ENCODE results near the gene DLX4.

Gene DLX4

GRCh38 chr17:49968405-49969133 lies 421 bp upstream of the DLX4 start:
- peaks cover 12% of the 10 kb centered on the region for H3K4me1 ChIP-seq (ENCODE audit: insufficient read depth, low read length, poor library complexity, severe bottlenecking)
- H3K4me2 ChIP-seq (ENCODE audit: low read depth, low read length, poor library complexity, severe bottlenecking), result peak overlapping the region; percentile 96
- no peaks in the 10 kb centered on the region for H3K27me3 ChIP-seq (ENCODE audit: insufficient read depth, low read length, poor library complexity, severe bottlenecking)
- H3K79me2 ChIP-seq (ENCODE audit: insufficient read depth, low read length), result no peaks in the 10 kb centered on the region
- H2AFZ ChIP-seq (ENCODE audit: low read length), result peak overlapping the region; percentile 100
- peak overlapping the region; percentile 98 for H3K4me3 ChIP-seq (ENCODE audit: low read length, poor library complexity, severe bottlenecking)
- H3K9me3 ChIP-seq (ENCODE audit: insufficient read depth, low read depth, low read length), result no peaks in the 10 kb centered on the region
- TF ChIP-seq CTCF (conservative IDR thresholded peaks at IDR 0.05; ENCODE audit: low read length), result no peak
- no peaks in the 10 kb centered on the region for H3K9me2 ChIP-seq (replicated peaks; ENCODE audit: low read depth, low read length)
- H4K20me1 ChIP-seq (ENCODE audit: insufficient read depth, low read length, poor library complexity, severe bottlenecking), result no peaks in the 10 kb centered on the region
- peak overlapping the region; percentile 98 for H3K9ac ChIP-seq (ENCODE audit: low read depth, low read length, poor library complexity, severe bottlenecking)
- no peaks in the 10 kb centered on the region for H3F3A ChIP-seq (ENCODE audit: low read depth)
- H3K36me3 ChIP-seq (ENCODE audit: insufficient read depth, low read length), result no peaks in the 10 kb centered on the region

DNA sequence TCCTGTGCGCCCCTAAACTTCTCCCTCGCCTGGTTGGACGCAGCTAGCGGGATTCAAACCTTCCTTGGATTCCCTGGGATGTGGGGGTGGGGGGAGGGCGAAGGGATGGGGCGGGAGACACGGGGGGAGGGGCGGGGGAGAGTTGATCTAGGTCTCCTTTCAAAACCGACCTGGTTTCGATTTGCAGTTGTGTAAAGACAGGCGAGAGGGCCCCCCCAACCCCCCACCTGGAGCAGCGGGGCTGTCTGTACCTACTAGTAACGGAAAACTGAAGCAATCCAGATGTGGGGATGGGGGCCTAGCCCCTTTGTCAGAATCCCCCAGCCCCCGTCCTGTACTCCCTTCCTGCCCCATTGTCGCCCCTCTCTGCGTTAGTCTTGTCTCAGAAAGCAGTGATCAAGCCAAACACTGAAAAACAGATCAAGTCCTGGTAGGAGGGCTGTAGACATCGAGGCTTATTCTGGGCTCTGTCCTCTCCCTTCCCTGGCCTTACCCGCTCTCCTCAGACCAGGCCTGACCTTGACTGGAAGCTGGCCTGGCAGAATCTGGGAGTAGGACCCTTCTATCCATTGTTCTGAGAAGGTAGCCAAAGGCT lies 902 bp downstream of the DLX4 start:
- H3K9me3 ChIP-seq (ENCODE audit: insufficient read depth, low read depth, low read length), result no peaks in the 10 kb centered on the region
- TF ChIP-seq CTCF (conservative IDR thresholded peaks at IDR 0.05; ENCODE audit: low read length), result no peak
- TF ChIP-seq EZH2phosphoT487 (IDR thresholded peaks at IDR 0.05; ENCODE audit: borderline replicate concordance), result no peak
- no peaks in the 10 kb centered on the region for H3F3A ChIP-seq (ENCODE audit: low read depth)
- no peak overlapping the region for H3K4me3 ChIP-seq (ENCODE audit: low read length, poor library complexity, severe bottlenecking)
- no peaks in the 10 kb centered on the region for H3K27me3 ChIP-seq (ENCODE audit: insufficient read depth, low read length, poor library complexity, severe bottlenecking)
- H3K4me2 ChIP-seq (ENCODE audit: low read depth, low read length, poor library complexity, severe bottlenecking), result no peak overlapping the region
- no peaks in the 10 kb centered on the region for H4K20me1 ChIP-seq (ENCODE audit: insufficient read depth, low read length, poor library complexity, severe bottlenecking)
- no peaks in the 10 kb centered on the region for H3K79me2 ChIP-seq (ENCODE audit: insufficient read depth, low read length)
- no peaks in the 10 kb centered on the region for H3K36me3 ChIP-seq (ENCODE audit: insufficient read depth, low read length)
- no peak overlapping the region for H2AFZ ChIP-seq (ENCODE audit: low read length)
- no peak overlapping the region for H3K9ac ChIP-seq (ENCODE audit: low read depth, low read length, poor library complexity, severe bottlenecking)
- peaks cover 12% of the 10 kb centered on the region for H3K4me1 ChIP-seq (ENCODE audit: insufficient read depth, low read length, poor library complexity, severe bottlenecking)
- no peaks in the 10 kb centered on the region for H3K9me2 ChIP-seq (replicated peaks; ENCODE audit: low read depth, low read length)

GRCh38 chr17:49970498-49970897 lies 1.5 kb downstream of the DLX4 start:
- Histone ChIP-seq H4K20me1 (ENCODE audit: insufficient read depth, low read length, poor library complexity, severe bottlenecking) (no peaks in the 10 kb centered on the region), H3K9me2 (replicated peaks; ENCODE audit: low read depth, low read length) (no peaks in the 10 kb centered on the region), H3K9ac (ENCODE audit: low read depth, low read length, poor library complexity, severe bottlenecking) (no peak overlapping the region), H2AFZ (ENCODE audit: low read length) (no peak overlapping the region), H3K9me3 (ENCODE audit: insufficient read depth, low read depth, low read length) (no peaks in the 10 kb centered on the region), H3K36me3 (ENCODE audit: insufficient read depth, low read length) (no peaks in the 10 kb centered on the region), H3K4me1 (ENCODE audit: insufficient read depth, low read length, poor library complexity, severe bottlenecking) (peaks cover 12% of the 10 kb centered on the region), H3K79me2 (ENCODE audit: insufficient read depth, low read length) (no peaks in the 10 kb centered on the region), H3K27me3 (ENCODE audit: insufficient read depth, low read length, poor library complexity, severe bottlenecking) (no peaks in the 10 kb centered on the region), H3F3A (ENCODE audit: low read depth) (no peaks in the 10 kb centered on the region), H3K4me3 (ENCODE audit: low read length, poor library complexity, severe bottlenecking) (no peak overlapping the region), H3K4me2 (ENCODE audit: low read depth, low read length, poor library complexity, severe bottlenecking) (no peak overlapping the region)
- no peak for TF ChIP-seq EZH2phosphoT487 (IDR thresholded peaks at IDR 0.05; ENCODE audit: borderline replicate concordance)
- TF ChIP-seq CTCF (conservative IDR thresholded peaks at IDR 0.05; ENCODE audit: low read length), result no peak
